ENCODE results near the gene SERPINA1.

GRCh38 chr14:94389731-94390371 is 1.4 kb upstream of the SERPINA1 start:
- no peak for TF ChIP-seq MAFK (conservative IDR thresholded peaks at IDR 0.05 in 1 of 2, IDR thresholded peaks at IDR 0.05 in 1 of 2; ENCODE audit: low read length in 2 of 2)
- TF ChIP-seq ZNF431 (CRISPR knock-in tag; IDR thresholded peaks at IDR 0.05; ENCODE audit: borderline replicate concordance, low read depth), result no peak
- no peak for TF ChIP-seq KAT7 (CRISPR knock-in tag; IDR thresholded peaks at IDR 0.05; ENCODE audit: borderline replicate concordance)
- TF ChIP-seq FOSL1 (CRISPR knock-in tag; IDR thresholded peaks at IDR 0.05; ENCODE audit: borderline replicate concordance), result no peak
- no peak for TF ChIP-seq PBX2 (CRISPR knock-in tag; IDR thresholded peaks at IDR 0.05)
- TF ChIP-seq BHLHE40 (IDR thresholded peaks at IDR 0.05; ENCODE audit: low read length), result no peak
- no peak for TF ChIP-seq POLR2A (IDR thresholded peaks at IDR 0.05; ENCODE audit: insufficient read depth in 1 of 2, low read depth in 2 of 2, low read length in 2 of 2)
- no peak for TF ChIP-seq ZNF333 (CRISPR knock-in tag; IDR thresholded peaks at IDR 0.05; ENCODE audit: borderline replicate concordance)
- TF ChIP-seq ATM (IDR thresholded peaks at IDR 0.05; ENCODE audit: borderline replicate concordance), result no peak
